Measurements from ENCODE around the gene AK1.

Gene AK1

DNA sequence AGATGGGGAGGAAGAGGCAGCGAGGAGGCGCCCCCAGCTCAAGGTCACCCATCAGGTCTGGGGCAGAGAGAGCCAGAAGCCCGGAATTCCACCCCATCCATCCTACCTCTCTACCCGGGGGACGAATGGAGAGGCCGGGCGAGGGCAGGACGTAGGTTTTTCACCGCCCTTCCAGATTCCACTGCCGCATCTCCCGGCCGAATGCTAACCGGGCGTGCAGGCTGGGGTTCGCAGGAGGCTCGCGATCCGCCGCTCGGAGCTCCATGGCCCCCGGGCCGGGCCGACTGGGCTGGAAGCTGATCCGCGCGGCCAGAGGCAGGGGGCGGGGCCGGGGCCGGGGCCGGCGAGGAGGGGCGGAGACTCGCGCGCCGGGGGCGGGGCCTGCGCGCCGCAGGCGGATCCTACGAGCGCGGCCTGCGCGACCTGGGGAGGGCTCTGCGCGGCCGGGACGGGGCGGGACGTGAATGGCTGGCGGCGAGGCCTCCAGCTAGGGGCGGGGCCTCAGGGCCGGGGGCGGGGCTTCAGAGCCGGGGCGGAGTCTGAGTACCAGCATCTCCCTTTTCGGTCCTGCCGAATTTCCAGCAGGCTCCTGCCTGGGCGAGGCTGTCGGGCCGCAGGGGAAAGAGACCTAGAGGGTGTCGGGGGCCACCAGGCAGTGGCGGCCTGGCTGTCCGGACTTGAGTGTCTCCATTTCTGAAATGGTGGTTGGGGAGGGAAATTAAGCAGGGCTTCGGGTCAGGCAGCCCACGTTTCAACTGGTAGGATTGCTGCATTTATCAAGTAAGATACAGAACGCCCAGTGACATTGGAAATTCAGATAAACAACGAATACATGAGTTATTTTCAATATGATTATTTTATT is 39.5 kb upstream of the AK1 start, which contains the start of gene ST6GALNAC4:
Gene ST6GALNAC4, minus strand, starts transcription at position 322 of the 862 bp plus-strand sequence. CDS start 622 bp downstream, outside the sequence.
- H3K4me1 ChIP-seq (ENCODE audit: insufficient read depth, low read length): peaks cover 13% of the 10 kb centered on the region
- peak within 1 kb of the TSS; percentile 78 for H3K4me3 ChIP-seq (ENCODE audit: low read length)
- H3K36me3 ChIP-seq (ENCODE audit: insufficient read depth, low read length): no peaks in the 10 kb centered on the region
- H3K27me3 ChIP-seq (ENCODE audit: insufficient read depth, low read length): no peaks in the 10 kb centered on the region
- H3K9me3 ChIP-seq (ENCODE audit: low read length): no peaks in the 10 kb centered on the region
- peak within 1 kb of the TSS; percentile 87 for H2AFZ ChIP-seq (ENCODE audit: low read depth, low read length)

DNA sequence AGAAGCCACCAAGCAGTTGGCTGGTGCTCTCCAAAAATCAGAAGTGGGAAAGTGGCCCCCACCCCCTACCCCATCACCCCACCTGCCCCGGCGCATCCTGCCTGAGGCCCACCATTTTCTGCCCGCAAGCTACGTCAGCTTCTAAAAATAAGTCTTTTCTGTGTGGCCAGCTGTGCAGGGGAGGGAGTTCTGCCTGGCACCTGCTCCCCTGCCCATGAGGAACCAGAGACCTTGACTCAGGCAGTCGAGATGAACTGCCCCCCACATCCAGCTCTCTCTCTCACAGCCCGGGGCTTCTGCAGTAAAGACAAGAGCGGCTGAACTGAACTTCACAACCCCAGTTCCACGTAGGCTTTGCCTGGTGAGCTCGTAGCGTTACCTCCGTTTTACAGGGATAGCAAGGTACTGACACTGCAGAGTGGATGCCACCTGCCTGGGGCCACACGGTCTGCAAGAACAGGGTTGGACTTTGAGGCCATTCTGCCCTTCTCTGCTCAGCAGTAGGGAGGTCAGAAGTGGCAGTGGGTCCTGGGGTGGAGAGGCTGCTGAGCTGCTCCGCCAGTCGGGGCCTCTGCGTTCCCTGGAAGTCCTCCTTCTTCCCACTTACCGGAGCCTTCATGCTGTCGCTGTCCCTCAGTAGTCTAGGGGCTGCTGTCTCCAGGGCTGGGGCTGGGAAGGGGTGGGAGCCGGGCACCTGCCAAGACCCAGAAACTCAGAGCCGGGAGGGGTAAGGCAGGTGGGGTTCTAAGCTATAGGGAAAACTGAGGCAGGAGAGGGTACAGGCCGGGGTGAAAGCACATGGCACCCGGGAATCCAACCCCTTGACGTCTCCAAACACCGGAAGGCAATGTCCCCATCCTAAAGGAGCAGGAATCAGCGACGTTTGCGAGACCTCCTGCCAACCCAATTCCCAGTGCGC is 38.6 kb upstream of the AK1 start:
- H3K4me1 ChIP-seq (ENCODE audit: insufficient read depth, low read length): peaks cover 13% of the 10 kb centered on the region
- no peaks in the 10 kb centered on the region for H3K9me3 ChIP-seq (ENCODE audit: low read length)
- peak overlapping the region; percentile 87 for H2AFZ ChIP-seq (ENCODE audit: low read depth, low read length)
- H3K27me3 ChIP-seq (ENCODE audit: insufficient read depth, low read length): no peaks in the 10 kb centered on the region
- H3K36me3 ChIP-seq (ENCODE audit: insufficient read depth, low read length): no peaks in the 10 kb centered on the region
- H3K4me3 ChIP-seq (ENCODE audit: low read length): peak overlapping the region; percentile 78

DNA sequence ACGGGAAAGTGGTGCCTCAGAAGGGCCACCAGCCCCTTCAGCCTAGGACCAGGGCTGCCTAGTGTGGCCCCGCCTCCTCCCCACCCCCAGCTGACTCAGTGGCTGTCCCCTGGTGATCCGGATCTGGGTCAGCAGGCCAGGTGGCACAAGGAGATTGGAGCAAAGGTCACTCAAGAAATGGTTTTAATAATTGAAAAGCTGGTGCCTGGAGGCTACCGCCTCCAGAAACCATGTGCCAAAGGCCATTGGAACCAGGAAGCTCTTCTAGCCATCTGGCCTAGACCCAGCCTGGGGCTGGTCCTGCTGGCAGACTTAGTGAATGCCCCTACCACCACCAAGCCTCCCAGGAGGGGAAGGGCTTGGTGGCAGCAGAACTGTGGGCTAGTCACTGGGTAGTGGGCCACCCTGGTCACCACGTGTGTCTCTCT is 37.9 kb upstream of the AK1 start:
- H2AFZ ChIP-seq (ENCODE audit: low read depth, low read length): no peak overlapping the region
- peaks cover 13% of the 10 kb centered on the region for H3K4me1 ChIP-seq (ENCODE audit: insufficient read depth, low read length)
- no peak overlapping the region for H3K4me3 ChIP-seq (ENCODE audit: low read length)
- no peaks in the 10 kb centered on the region for H3K9me3 ChIP-seq (ENCODE audit: low read length)
- H3K36me3 ChIP-seq (ENCODE audit: insufficient read depth, low read length): no peaks in the 10 kb centered on the region
- H3K27me3 ChIP-seq (ENCODE audit: insufficient read depth, low read length): no peaks in the 10 kb centered on the region

DNA sequence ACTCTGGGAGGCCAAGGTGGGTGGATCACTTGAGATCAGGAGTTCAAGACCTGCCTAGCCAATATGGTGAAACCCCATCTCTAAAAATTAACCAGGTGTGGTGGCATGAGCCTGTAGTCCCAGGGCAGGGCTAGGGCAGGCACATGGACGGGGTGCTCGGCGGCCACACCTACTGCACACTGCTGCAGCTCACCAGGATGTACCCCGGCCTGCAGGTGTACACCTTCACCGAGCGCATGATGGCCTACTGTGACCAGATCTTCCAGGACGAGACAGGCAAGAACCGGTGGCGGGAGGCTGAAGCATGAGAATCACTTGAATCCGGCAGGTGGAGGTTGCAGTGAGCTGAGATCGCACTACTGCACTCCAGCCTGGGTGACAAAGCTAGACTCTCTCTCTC is 36.2 kb upstream of the AK1 start:
- H3K4me3 ChIP-seq (ENCODE audit: low read length): no peak overlapping the region
- peaks cover 13% of the 10 kb centered on the region for H3K4me1 ChIP-seq (ENCODE audit: insufficient read depth, low read length)
- H3K27me3 ChIP-seq (ENCODE audit: insufficient read depth, low read length): no peaks in the 10 kb centered on the region
- H3K9me3 ChIP-seq (ENCODE audit: low read length): no peaks in the 10 kb centered on the region
- H3K36me3 ChIP-seq (ENCODE audit: insufficient read depth, low read length): no peaks in the 10 kb centered on the region
- H2AFZ ChIP-seq (ENCODE audit: low read depth, low read length): no peak overlapping the region

DNA sequence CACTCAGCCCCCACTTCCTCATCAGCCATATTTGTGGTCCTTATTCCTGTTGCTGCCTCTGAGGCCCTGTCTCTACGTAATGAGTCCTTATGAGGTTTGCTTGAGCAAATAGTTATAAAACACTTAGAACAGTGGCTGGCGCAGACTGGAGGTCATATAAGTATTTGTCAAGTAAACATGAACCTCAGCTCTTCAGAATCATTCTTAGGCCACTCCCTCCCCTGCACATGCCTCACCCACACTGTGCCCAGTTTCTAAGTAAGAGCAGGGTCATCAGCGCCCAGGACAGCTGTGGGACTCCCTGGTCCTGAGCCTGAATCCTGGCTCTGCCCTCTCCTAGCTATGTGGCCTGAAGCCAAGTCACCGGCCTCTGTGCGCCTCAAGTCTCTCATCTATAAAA is 35.4 kb upstream of the AK1 start:
- no peak overlapping the region for H3K4me3 ChIP-seq (ENCODE audit: low read length)
- H2AFZ ChIP-seq (ENCODE audit: low read depth, low read length): no peak overlapping the region
- no peaks in the 10 kb centered on the region for H3K27me3 ChIP-seq (ENCODE audit: insufficient read depth, low read length)
- H3K4me1 ChIP-seq (ENCODE audit: insufficient read depth, low read length): peaks cover 10% of the 10 kb centered on the region
- no peaks in the 10 kb centered on the region for H3K36me3 ChIP-seq (ENCODE audit: insufficient read depth, low read length)
- no peaks in the 10 kb centered on the region for H3K9me3 ChIP-seq (ENCODE audit: low read length)

DNA sequence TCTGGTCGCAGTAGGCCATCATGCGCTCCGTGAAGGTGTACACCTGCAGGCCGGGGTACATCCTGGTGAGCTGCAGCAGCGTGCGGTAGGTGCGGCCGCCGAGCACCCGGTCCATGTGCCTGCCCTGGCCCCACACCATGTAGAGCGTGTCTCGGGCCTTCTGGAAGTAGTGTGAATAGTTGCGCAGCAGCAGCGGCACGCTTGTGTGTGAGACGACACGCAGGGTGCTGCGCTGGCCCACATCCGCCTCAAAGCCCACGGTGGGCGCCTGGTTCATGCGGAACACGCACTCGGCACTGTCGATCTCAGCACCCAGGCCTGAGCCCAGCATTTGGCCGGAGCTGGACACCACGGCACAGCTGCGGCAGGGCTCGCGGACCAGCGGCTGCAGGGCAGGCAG is 34.8 kb upstream of the AK1 start:
- peaks cover 9% of the 10 kb centered on the region for H3K4me1 ChIP-seq (ENCODE audit: insufficient read depth, low read length)
- no peaks in the 10 kb centered on the region for H3K27me3 ChIP-seq (ENCODE audit: insufficient read depth, low read length)
- H2AFZ ChIP-seq (ENCODE audit: low read depth, low read length): no peak overlapping the region
- no peaks in the 10 kb centered on the region for H3K9me3 ChIP-seq (ENCODE audit: low read length)
- no peak overlapping the region for H3K4me3 ChIP-seq (ENCODE audit: low read length)
- no peaks in the 10 kb centered on the region for H3K36me3 ChIP-seq (ENCODE audit: insufficient read depth, low read length)

DNA sequence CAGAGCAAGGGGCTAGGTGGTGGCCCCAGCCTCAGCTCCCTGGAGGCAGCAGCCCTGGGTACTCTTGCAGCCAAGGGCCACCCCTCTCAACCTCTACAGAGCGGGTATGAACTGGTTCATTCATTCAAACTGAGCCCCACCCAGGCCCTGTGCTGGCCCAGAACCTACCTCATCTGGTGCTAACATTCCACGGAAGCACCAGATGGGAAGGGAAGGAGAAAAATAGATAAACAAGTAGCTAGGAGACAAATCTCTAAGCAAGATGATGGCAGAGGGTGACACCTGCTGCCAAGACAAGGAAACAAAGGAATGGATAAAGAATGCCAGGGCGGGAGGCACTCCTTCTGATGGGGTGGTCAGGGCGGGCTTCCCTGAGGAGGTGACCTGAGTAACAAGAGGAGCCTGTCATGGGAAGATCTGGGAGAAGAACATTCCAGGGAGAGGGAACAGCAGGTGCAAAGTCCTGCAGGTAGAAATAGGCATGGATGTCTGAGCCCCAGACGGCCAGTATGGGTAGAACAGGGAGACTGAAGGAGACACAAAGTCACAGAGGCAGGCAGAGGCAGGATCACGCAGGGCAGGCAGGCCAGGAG is 33.2 kb upstream of the AK1 start:
- Histone ChIP-seq H3K27me3 (ENCODE audit: insufficient read depth, low read length) (no peaks in the 10 kb centered on the region), H2AFZ (ENCODE audit: low read depth, low read length) (no peak overlapping the region), H3K4me1 (ENCODE audit: insufficient read depth, low read length) (peaks cover 3% of the 10 kb centered on the region), H3K36me3 (ENCODE audit: insufficient read depth, low read length) (no peaks in the 10 kb centered on the region), H3K9me3 (ENCODE audit: low read length) (no peaks in the 10 kb centered on the region), H3K4me3 (ENCODE audit: low read length) (no peak overlapping the region)

DNA sequence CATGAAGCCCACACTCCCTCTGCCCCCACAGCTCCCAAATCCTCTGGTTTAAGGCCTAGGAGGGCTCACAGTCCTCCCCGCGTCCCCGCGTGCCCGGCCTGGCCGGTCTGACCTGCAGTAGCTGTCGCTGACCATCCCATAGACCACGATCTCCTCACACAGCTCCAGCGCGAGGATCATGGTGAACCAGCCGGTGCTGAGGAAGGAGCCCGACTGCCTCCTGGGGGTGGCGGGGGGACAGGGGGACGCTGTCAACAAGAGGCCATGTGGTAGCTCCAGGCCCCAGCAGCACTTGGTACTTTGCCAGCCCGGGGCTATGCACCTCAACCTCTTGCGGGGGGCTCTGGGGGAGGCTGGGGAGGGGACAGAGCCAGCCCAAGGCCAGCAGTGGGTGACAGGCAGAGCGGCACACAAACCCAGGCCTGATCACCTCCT is 32.4 kb upstream of the AK1 start:
- Histone ChIP-seq H2AFZ (ENCODE audit: low read depth, low read length) (no peak overlapping the region), H3K9me3 (ENCODE audit: low read length) (no peaks in the 10 kb centered on the region), H3K4me1 (ENCODE audit: insufficient read depth, low read length) (peaks cover 3% of the 10 kb centered on the region), H3K4me3 (ENCODE audit: low read length) (no peak overlapping the region), H3K36me3 (ENCODE audit: insufficient read depth, low read length) (no peaks in the 10 kb centered on the region), H3K27me3 (ENCODE audit: insufficient read depth, low read length) (no peaks in the 10 kb centered on the region)

DNA sequence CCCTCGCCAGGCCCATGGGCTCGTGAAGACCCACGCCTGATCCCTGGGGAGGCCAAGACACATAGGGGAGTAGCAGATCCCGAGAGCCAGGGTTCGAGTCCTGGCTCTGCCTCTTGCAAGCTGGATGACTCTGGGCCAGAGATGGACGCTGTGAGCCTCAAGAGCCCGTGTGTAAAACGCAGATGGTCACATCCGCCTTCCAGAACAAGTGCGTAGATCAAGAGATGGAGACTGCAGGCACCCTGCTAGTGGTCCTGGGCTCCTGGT is 31.1 kb upstream of the AK1 start:
- H3K9me3 ChIP-seq (ENCODE audit: low read length): no peaks in the 10 kb centered on the region
- H3K36me3 ChIP-seq (ENCODE audit: insufficient read depth, low read length): no peaks in the 10 kb centered on the region
- peaks cover 13% of the 10 kb centered on the region for H3K4me1 ChIP-seq (ENCODE audit: insufficient read depth, low read length)
- no peaks in the 10 kb centered on the region for H3K27me3 ChIP-seq (ENCODE audit: insufficient read depth, low read length)
- H3K4me3 ChIP-seq (ENCODE audit: low read length): no peak overlapping the region
- H2AFZ ChIP-seq (ENCODE audit: low read depth, low read length): no peak overlapping the region

DNA sequence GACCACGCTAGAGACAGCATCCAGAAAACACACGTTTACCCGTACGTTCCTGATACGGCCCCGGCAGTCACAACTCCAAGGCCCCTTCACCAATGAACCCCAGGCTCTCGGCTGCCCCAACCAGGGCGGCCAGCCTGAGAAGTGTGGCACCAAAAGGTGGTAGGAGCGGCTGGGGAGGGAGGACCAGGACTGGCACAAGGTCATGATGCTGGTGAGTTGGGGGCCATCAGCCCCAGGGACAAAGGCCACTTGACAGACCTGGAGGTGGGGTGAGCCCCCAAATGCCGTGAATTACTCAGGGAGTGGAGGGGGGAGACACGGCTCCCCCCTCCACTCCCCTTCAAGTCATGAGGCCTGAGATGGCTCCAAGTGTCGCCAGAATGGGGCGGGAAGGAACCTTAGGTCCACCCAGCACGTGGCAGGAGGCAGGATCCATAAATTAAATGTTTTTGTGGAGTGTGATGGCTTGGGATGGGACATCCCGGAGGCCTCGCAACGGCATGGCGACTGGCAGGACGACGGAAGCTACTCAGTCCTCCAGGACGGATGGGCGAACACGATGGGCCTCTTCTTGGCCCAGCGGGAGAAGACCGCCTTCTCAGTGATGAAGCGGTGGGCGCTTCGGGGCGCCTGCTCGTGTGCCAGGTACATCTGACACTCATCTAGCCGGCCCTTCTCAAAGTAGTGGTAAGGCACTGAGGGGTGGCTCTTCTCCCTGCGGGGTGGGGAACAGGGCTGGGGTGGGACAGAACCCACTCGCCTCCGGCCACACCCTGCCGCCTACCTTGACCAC is 30.6 kb upstream of the AK1 start:
- no peaks in the 10 kb centered on the region for H3K36me3 ChIP-seq (ENCODE audit: insufficient read depth, low read length)
- H3K4me3 ChIP-seq (ENCODE audit: low read length): no peak overlapping the region
- H3K9me3 ChIP-seq (ENCODE audit: low read length): no peaks in the 10 kb centered on the region
- H3K27me3 ChIP-seq (ENCODE audit: insufficient read depth, low read length): no peaks in the 10 kb centered on the region
- no peak overlapping the region for H2AFZ ChIP-seq (ENCODE audit: low read depth, low read length)
- peaks cover 18% of the 10 kb centered on the region for H3K4me1 ChIP-seq (ENCODE audit: insufficient read depth, low read length)

DNA sequence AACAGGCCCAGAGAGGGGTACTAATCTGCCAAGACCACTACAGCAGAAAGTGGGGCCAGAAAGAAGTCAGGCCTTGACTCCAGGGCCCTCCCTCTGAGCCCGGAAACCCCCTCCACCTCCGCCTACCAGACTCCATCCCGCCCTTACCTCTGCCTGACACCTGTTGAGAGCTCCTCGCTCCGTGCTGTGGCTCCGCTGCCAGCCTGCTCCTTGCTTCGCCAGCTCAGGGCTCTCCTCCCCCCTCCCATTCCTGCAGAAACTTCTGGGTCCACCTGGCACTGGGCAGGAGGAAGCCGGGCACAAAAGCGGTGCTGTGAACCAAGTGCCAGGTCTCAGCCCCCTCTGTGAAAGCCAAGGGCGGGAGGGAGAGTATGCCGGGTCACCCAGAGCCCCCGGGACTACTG is 28.3 kb upstream of the AK1 start:
- Histone ChIP-seq H3K27me3 (ENCODE audit: insufficient read depth, low read length) (no peaks in the 10 kb centered on the region), H3K36me3 (ENCODE audit: insufficient read depth, low read length) (no peaks in the 10 kb centered on the region), H3K4me1 (ENCODE audit: insufficient read depth, low read length) (peaks cover 18% of the 10 kb centered on the region)

DNA sequence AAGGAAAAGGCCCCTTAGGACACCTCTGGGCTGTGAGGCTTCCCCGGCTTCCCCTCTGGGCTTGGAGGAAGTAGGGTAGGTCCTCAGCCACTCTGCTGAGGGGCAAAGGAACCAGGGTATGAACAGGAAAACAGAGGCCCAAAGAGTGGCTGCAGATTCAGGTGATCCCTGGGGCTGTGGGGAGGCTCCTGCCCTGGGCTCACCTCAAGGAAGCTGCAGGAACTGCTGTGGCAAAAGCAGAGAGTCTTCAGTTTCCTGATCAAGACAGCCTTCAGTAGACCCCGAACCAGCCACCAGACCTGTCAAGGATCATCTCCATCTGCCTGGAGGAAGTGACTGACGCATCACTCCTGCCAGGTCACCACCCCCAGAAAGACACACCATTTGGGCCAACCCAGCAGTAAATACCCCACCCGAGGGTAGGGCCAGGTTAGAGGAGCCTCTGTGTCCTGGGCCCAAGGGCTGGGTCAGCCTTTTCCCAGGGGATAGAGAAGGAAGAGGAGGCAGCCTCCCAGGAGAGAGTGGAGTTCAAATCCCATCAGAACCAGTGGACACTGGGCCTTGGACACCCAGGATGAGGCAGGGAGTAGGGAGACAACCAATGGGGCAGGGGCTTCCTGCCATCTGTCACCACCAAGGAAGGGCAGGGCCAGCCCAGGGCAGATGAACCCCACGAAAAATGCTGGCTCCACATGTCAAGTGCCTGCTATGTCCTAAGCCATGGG is 27.7 kb upstream of the AK1 start:
- peaks cover 18% of the 10 kb centered on the region for H3K4me1 ChIP-seq (ENCODE audit: insufficient read depth, low read length)
- no peaks in the 10 kb centered on the region for H3K27me3 ChIP-seq (ENCODE audit: insufficient read depth, low read length)
- no peak overlapping the region for H2AFZ ChIP-seq (ENCODE audit: low read depth, low read length)
- no peaks in the 10 kb centered on the region for H3K9me3 ChIP-seq (ENCODE audit: low read length)
- no peak overlapping the region for H3K4me3 ChIP-seq (ENCODE audit: low read length)
- H3K36me3 ChIP-seq (ENCODE audit: insufficient read depth, low read length): no peaks in the 10 kb centered on the region

More for the DNA sequence above, 28.3 kb upstream of the AK1 start:
- H3K4me3 ChIP-seq (ENCODE audit: low read length): no peak overlapping the region
- H2AFZ ChIP-seq (ENCODE audit: low read depth, low read length): no peak overlapping the region
- no peaks in the 10 kb centered on the region for H3K9me3 ChIP-seq (ENCODE audit: low read length)
